NCI-H345 treated with DMSO at 0.1 percent for 48 hours (cell line): Measurements from ENCODE around the gene FAM171A1.
"Not testable (repeated sequence)": the region's sequence is repeated elsewhere in the genome, so short reads cannot be mapped to it uniquely, and the experiment has no call there.

Experiments used
- DNase-seq: peaks from one replicate; lab custom pipeline; 2025; ENCODE audit not compliant: unreplicated experiment; lab: John Stamatoyannopoulos, UW

Gene FAM171A1

DNA sequence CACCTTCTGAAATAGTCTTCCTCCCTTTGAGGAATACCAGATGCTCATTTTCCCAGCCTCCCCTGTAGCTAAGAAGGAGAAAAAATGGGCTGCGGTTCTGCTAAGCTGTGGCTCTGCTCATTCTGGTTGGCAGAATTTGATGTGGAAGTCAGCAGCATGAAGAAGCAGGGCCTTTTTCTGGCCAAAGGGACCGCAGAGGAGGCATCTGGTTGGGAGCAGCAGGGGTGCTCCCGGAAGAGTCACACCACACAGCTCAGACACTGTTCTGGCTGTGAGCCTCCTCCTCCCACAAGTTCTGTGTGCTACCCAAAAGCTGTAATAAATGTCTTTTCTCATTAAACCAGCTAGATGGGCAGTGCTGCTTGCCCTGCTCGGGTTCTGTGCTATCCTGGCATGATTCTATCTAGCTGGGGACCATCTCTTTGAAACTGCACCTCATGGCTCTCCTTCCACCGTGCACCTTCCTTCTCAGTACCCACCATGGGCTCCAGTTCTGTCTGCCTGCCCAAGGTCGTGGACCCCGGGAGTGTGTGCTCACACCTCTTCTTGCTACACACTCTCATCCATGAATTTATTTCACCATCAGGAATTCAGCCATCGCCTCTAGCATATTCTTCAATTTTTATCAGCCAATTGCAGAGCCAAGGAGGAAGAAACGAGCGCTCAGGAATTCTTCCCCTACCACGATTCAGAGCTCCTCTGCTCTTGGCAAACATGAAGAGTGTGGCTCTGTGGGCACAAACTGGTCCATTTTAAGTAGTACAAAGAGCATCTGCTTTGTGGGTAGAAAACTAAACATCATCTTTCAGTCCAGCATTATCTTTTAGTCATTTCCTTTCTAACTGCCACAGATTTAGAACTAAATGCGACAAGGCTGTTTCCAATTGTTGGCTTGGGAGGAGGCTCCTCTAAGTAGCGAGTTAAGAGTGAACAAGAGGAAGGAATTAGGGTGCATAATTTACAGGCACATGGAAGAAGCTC is 76.9 kb downstream of the FAM171A1 start:
- DNase-seq: no peak

DNA sequence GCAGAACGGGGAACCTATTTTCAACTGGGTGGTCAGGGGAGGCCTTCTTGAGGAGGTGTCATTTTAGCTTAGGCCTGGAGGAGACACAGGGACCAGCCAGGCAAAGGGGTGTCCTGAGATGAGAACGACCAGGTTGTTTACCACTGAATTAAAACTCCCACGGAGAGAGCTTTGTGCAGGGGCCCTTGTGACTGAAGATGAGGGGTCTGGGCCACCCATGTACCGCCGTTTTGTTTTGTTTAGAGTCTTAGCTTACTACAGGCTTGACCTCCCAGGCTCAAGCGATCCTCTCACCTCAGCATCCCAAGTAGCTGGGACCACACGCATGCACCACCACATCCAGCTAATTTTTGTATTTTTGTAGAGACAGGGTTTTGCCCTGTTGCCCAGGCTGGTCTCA is 80.4 kb downstream of the FAM171A1 start:
- no peak for DNase-seq

- DNase-seq: no peak
These were observed 80.9 kb downstream of the FAM171A1 start for GRCh38 chr10:15290150-15290549.

- DNase-seq: no peak
These were observed 90.1 kb downstream of the FAM171A1 start for GRCh38 chr10:15280974-15281373.

DNA sequence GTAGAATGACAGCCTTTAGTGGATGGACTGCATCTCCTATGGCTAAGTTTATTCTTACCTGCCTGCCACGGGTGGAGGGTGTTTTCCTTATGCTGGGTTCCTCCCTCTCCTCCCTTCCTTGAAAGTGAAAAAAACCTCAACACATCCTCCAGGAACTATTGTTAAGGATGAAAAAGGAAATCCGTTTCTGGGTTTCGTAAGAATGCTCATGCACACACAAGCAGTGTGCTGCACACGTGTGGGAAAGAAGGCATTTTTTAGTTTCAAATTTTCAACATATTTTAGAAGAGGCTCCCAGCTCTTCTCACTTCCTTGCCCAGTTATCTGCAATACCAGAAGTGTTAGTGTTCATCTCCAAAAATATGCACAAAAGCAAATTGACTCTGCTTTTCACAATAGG is 90.6 kb downstream of the FAM171A1 start:
- DNase-seq: no peak

DNA sequence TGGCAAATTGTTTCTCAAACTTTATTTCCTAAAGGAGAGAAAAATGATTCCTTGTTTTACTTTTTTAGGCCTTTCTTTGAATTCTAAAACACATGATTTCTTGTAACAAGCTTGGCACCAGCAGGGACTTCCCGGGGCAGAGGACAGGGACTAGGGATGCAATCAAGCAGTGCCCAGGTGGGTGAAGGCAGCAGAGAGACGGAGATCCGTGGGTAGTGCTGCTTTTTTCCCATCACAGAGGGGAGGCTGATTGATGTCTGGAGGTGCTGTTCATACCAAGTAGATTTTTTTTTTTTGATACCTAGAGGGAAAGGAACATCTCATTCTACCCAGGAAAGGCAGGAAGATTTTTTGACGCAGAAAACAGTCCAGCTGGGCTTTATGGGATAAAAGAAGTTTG is 91.9 kb downstream of the FAM171A1 start:
- DNase-seq: no peak

- DNase-seq: no peak
These were observed 92.3 kb downstream of the FAM171A1 start for GRCh38 chr10:15278786-15279185.

GRCh38 chr10:15276039-15276438 is 95.0 kb downstream of the FAM171A1 start:
- not testable (repeated sequence) for DNase-seq

GRCh38 chr10:15269838-15270237 is 101.3 kb downstream of the FAM171A1 start:
- not testable (repeated sequence) for DNase-seq

DNA sequence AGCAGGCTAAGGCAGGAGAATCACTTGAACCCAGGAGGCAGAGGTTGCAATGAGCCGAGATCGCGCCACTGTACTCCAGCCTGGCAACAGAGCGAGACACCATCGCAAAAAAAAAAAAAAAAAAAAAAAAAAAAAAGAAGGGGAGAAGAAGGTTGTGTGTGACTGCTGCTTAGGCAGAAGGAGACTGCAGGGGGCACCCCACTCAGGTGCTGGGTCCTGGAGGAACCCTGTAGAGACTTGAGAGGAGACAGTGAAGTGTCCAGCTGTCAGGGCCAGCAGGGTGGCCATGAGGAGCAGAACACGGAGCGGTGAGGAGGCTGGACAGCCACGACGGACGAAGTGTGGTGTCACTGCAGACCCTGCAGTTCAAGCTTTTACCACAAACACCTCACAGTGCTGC is 103.6 kb downstream of the FAM171A1 start:
- no peak for DNase-seq

DNA sequence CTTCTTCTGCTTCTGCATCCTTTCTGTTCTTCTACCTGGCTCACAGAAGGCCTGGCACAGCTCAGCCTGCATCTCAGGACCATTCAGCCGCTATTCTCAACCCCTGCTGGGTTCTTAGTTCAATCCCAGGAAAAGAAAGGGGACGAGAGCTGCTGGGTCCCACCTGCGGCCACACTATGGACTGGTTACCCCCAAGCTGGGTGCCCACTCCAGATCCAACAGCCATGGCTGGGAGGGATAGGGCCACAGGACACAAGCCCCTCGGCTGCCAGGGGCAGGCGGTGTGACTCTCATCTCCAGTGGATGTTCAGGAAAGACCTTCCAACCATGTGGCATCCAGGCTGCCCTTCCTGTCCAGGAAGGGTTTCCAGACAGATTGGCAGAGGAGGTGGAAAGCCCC is 105.0 kb downstream of the FAM171A1 start:
- DNase-seq: no peak

GRCh38 chr10:15265558-15265957 is 105.5 kb downstream of the FAM171A1 start:
- no peak for DNase-seq

GRCh38 chr10:15265056-15265455 is 106.0 kb downstream of the FAM171A1 start:
- DNase-seq: no peak

GRCh38 chr10:15263657-15264323 is 107.3 kb downstream of the FAM171A1 start:
- DNase-seq: no peak

GRCh38 chr10:15262036-15262713 is 108.9 kb downstream of the FAM171A1 start:
- DNase-seq: no peak

DNA sequence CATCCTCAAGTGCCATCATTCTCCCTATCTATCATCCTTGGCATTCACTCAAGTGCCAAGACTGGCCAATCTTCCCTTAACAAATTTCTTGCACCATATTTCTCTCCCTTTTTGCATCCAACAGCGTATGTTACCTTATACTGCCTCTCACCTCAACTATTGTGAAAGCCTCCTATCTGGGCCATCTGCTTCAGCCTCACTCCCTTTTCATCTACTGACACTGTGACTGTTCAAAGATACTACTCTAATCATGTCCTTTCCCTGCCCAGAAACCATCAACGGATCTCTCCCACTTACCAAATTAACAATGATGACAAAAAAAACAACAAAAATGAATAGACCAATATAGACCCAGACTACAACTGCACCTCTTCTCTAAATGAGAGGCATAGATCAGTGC is 112.0 kb downstream of the FAM171A1 start:
- DNase-seq: no peak

DNA sequence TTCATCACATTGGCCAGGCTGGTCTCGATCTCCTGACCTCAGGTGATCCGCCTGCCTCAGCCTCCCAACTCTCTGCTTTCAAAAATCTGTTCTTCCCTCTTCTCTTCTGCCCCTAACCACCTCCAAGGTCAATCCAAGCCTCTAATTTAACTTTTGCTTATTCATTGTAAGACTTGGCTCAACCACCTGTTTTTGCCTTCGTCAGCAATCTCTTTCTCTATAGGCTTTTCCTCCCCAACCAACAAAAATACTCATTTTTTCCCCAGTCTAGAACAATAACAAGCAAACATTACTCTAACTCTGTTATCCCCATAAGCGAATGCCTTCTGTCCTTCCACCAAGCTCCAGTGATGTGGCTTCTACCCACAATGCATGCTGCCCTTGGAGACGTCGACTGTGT is 112.8 kb downstream of the FAM171A1 start:
- DNase-seq: no peak

DNA sequence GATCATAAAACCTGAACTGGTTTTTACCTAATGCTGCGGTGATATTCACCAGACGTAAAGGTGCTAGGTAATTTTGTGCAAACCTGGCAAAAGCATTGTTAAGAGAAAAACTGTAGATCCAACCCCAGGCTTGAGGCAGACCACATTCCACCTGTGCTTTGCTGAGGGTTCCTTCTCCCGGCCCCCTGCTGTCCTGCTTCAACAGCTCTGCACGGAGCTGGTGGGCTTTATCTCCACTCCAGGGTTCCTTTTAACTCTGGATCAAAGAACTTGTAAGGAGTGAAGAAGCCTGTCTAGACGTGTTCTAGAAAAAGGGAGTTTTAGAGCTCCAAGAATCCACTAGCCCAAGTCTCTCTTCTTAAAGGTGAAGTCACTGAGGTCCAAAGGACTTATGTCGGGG is 115.1 kb downstream of the FAM171A1 start:
- DNase-seq: no peak

GRCh38 chr10:15254808-15255648 is 116.1 kb downstream of the FAM171A1 start:
- DNase-seq: no peak

- no peak for DNase-seq
These were observed 116.9 kb downstream of the FAM171A1 start for GRCh38 chr10:15253951-15254807.
